Measurements from ENCODE around the gene VPS51. TPM values are rescaled to one million over a fixed set of nuclear protein-coding genes. Genes with fewer than 3 reads are reported as not detected.

VPS51 gene
- total and polyA plus RNA-seq, 9 of the 15 experiments (the other 6 are each of a cell fraction or from before 2014, with no cell fraction given) = 1.8 to 143 (median 46.8) TPM

- peak; percentile 44 to 48; a peak in 1 of 4 replicates for TF ChIP-seq UBTF (IDR thresholded peaks at IDR 0.05; ENCODE audit: borderline replicate concordance in 1 of 2, low read depth in 2 of 2, low read length in 2 of 2)
- 0 out of 2 replicates have a peak, but pooled peaks have one; percentile 20 for TF ChIP-seq SP1 (CRISPR knock-in tag; IDR thresholded peaks at IDR 0.05)
- peak; percentile 79; the same call in 1 of the 2 replicates for TF ChIP-seq HNRNPL (IDR thresholded peaks at IDR 0.05; ENCODE audit: low read depth, low read length)
- TF ChIP-seq GTF2A2 (tag; IDR thresholded peaks at IDR 0.05) = no peak
- no peak for TF ChIP-seq ELK3 (CRISPR knock-in tag; IDR thresholded peaks at IDR 0.05)
- TF ChIP-seq ZNF511 (CRISPR knock-in tag; IDR thresholded peaks at IDR 0.05) = peak; percentile 77; the same call in 1 of the 2 replicates
- no peak for TF ChIP-seq ZNF318 (IDR thresholded peaks at IDR 0.05; ENCODE audit: borderline replicate concordance in 1 of 2, low read depth in 1 of 2)
- no peak for TF ChIP-seq KLF16 (IDR thresholded peaks at IDR 0.05)
- peak; percentile 97 for TF ChIP-seq MTA3 (IDR thresholded peaks at IDR 0.05; ENCODE audit: borderline replicate concordance)
- no peak for TF ChIP-seq KLF10 (CRISPR knock-in tag; IDR thresholded peaks at IDR 0.05)
- TF ChIP-seq ZBTB34 (CRISPR knock-in tag; IDR thresholded peaks at IDR 0.05) = no peak
- TF ChIP-seq XRCC4 (IDR thresholded peaks at IDR 0.05; ENCODE audit: extremely low read depth, insufficient read depth, insufficient read length) = no peak
- peak; percentile 57; the same call in 1 of the 2 replicates for TF ChIP-seq ZNF24 (IDR thresholded peaks at IDR 0.05)
Measured at GRCh38 chr11:65112546-65113360, 16.7 kb downstream of the VPS51 start (continued).

Data from K562 (cell line).